Smooth muscle cell (in vitro differentiated cells): ENCODE results near the gene KDM5A. TPM values are rescaled to one million over a fixed set of nuclear protein-coding genes. Genes with fewer than 3 reads are reported as not detected.

Experiments
- DNase-seq: peaks from one replicate; lab custom pipeline; 2025; ENCODE audit not compliant: unreplicated experiment; lab: John Stamatoyannopoulos, UW
- H2AFZ ChIP-seq: fragments of 200-600 bp; sonication (generic); 2 replicates; pipeline ENCODE4 v1.6.0; 2016; ENCODE audit warnings: antibody characterized with exemption, low read depth, mild to moderate bottlenecking
- H3F3A ChIP-seq: fragments of 200-600 bp; sonication (generic); 2 replicates; pipeline ENCODE4 v1.6.0; 2017; ENCODE audit warnings: antibody characterized with exemption, low read depth
- H3K27ac ChIP-seq: fragments of 200-600 bp; sonication (generic); 2 replicates; pipeline ENCODE4 v1.5.1; 2016; ENCODE audit warnings: low read depth, mild to moderate bottlenecking
- H3K27me3 ChIP-seq: fragments of 200-600 bp; sonication (generic); 2 replicates; pipeline ENCODE4 v1.6.1; 2016; ENCODE audit warnings: low read depth, mild to moderate bottlenecking
- H3K36me3 ChIP-seq: fragments of 200-600 bp; sonication (generic); 2 replicates; pipeline ENCODE4 v1.5.1; 2016; ENCODE audit warnings: low read depth
- H3K4me1 ChIP-seq: fragments of 200-600 bp; sonication (generic); 2 replicates; pipeline ENCODE4 v1.5.1; 2016; ENCODE audit warnings: low read depth
- H3K4me2 ChIP-seq: fragments of 200-600 bp; sonication (generic); 2 replicates; pipeline ENCODE4 v1.6.0; 2016; ENCODE audit warnings: mild to moderate bottlenecking
- H3K4me3 ChIP-seq: fragments of 200-600 bp; sonication (generic); 2 replicates; pipeline ENCODE4 v1.5.1; 2016; ENCODE audit warnings: mild to moderate bottlenecking
- H3K79me2 ChIP-seq: fragments of 200-600 bp; sonication (generic); 2 replicates; pipeline ENCODE4 v1.6.0; 2016; ENCODE audit warnings: low read depth, mild to moderate bottlenecking
- H3K9ac ChIP-seq: fragments of 200-600 bp; sonication (generic); 2 replicates; pipeline ENCODE4 v1.6.0; 2016; ENCODE audit warnings: low read depth
- H3K9me3 ChIP-seq: fragments of 200-600 bp; sonication (generic); replicated peaks from 2 replicates; pipeline ENCODE4 v1.5.1; 2016; ENCODE audit warnings: low read depth
- H4K20me1 ChIP-seq: fragments of 200-600 bp; sonication (generic); 2 replicates; pipeline ENCODE4 v1.6.0; 2016; ENCODE audit warnings: low read depth
- WGBS: methylation state at CpG from one replicate; pipeline ENCODE4 v1.1.7; 2016; ENCODE audit warnings: low lambda C conversion rate; 5-methylcytosine and 5-hydroxymethylcytosine counted together
- polyA plus RNA-seq: library from polyadenylated mRNA; unstranded; fragments of >200 nt; fragmentation: Nextera tagmentation; extraction: Ambion mirVana; gene quantifications from 2 replicates; pipeline ENCODE4 v1.2.1, GENCODE V29; 2016
- total RNA-seq: library from RNA; depleted of rRNA; stranded (reverse); fragments of >200 nt; gene quantifications from 2 replicates; pipeline ENCODE4 v1.2.3, GENCODE V29; 2014
- TF ChIP-seq, protein P1 (sequence below): fragments of 200-600 bp; sonication (generic); IDR thresholded peaks from 2 replicates; pipeline ENCODE4 v1.5.1; 2017; ENCODE audit warnings: borderline replicate concordance, mild to moderate bottlenecking, antibody characterized with exemption; ENCODE audit not compliant: insufficient read depth, poor library complexity, severe bottlenecking

KDM5A gene
- total and polyA plus RNA-seq, 2 experiments from 2014 or later: 30.5 to 87.2 TPM

DNA sequence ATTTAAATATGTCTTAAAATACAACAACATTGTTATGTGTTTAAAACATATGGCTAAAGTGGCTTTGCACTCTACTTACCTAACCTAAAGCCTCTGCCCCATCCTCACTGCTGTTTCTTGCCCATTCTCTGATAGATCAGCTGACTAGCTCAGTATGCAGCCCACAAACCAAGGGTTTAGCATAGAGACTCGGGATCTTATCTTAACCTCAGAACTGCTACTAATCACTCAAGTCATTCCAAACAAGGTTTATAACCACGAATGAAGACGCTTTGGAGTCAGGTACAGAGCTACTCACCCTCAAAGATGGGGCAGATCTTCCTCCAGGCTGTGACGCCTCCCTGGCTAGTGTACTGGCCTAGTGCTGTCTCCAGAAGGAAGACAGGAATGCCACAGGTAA lies 145.7 kb downstream of the KDM5A start:
- Histone ChIP-seq H2AFZ (no peak overlapping the region), H3K4me1 (no peaks in the 10 kb centered on the region), H3K27ac (no peak overlapping the region), H4K20me1 (no peaks in the 10 kb centered on the region), H3K79me2 (no peaks in the 10 kb centered on the region), H3K4me3 (no peak overlapping the region), H3K36me3 (no peaks in the 10 kb centered on the region), H3F3A (no peaks in the 10 kb centered on the region), H3K27me3 (no peaks in the 10 kb centered on the region), H3K4me2 (no peak overlapping the region), H3K9me3 (peaks cover 5% of the 10 kb centered on the region), H3K9ac (no peak overlapping the region)
- no peak for DNase-seq
- 59% methylated on average over 4 of the region's 4 CpGs for WGBS
- TF ChIP-seq, protein P1, sequence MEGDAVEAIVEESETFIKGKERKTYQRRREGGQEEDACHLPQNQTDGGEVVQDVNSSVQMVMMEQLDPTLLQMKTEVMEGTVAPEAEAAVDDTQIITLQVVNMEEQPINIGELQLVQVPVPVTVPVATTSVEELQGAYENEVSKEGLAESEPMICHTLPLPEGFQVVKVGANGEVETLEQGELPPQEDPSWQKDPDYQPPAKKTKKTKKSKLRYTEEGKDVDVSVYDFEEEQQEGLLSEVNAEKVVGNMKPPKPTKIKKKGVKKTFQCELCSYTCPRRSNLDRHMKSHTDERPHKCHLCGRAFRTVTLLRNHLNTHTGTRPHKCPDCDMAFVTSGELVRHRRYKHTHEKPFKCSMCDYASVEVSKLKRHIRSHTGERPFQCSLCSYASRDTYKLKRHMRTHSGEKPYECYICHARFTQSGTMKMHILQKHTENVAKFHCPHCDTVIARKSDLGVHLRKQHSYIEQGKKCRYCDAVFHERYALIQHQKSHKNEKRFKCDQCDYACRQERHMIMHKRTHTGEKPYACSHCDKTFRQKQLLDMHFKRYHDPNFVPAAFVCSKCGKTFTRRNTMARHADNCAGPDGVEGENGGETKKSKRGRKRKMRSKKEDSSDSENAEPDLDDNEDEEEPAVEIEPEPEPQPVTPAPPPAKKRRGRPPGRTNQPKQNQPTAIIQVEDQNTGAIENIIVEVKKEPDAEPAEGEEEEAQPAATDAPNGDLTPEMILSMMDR: no peak

DNA sequence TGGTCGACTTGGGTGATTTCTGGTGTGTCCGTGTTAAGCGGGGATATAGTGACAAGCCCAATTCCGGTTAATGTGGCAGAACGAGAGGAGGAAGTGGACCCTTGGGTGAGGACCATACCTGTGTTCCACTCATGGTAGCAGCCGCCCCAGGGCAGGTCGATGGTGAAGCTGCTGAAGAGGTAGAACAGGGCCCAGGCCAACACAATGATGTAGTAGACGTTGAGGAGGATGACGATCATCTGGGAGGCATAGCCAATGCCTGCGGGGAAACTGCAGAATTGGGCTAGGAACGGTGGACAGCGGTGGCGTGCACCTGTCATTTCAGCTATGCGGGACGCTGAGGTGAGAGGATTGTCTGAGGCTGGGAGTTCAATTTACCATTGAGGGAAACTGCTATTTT lies 146.6 kb downstream of the KDM5A start:
- no peak overlapping the region for H3K9ac ChIP-seq
- no peak for DNase-seq
- no peaks in the 10 kb centered on the region for H3K79me2 ChIP-seq
- H2AFZ ChIP-seq: no peak overlapping the region
- TF ChIP-seq, protein P1: no peak
- 95% methylated on average over 15 of the region's 15 CpGs for WGBS
- no peaks in the 10 kb centered on the region for H4K20me1 ChIP-seq
- no peaks in the 10 kb centered on the region for H3K27me3 ChIP-seq
- no peak overlapping the region for H3K4me3 ChIP-seq
- no peaks in the 10 kb centered on the region for H3K4me1 ChIP-seq
- no peak overlapping the region for H3K4me2 ChIP-seq
- H3K27ac ChIP-seq: no peak overlapping the region
- H3F3A ChIP-seq: no peaks in the 10 kb centered on the region
- peaks cover 5% of the 10 kb centered on the region for H3K9me3 ChIP-seq
- H3K36me3 ChIP-seq: no peaks in the 10 kb centered on the region

DNA sequence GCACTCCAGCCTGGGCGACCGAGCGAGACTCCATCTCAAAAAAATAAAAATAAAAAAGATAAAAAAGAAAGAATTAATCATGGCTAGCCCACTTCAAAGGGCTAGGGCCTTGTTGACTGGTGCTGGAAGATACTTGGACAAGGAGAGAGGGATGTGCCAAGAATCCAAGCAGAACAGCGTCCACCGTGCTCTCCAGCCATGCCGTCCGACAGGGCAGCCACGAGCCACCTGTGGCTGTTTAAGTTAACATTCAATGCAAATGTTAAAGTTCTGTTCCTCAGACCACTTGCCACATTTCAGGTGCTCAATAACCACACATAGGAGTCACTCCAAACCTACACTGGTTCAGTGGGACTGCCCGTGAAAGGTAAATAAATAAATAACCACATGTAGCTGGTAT lies 147.9 kb downstream of the KDM5A start:
- Histone ChIP-seq H2AFZ (no peak overlapping the region), H3K9ac (no peak overlapping the region), H3F3A (no peaks in the 10 kb centered on the region), H3K27ac (no peak overlapping the region), H3K4me2 (no peak overlapping the region), H3K36me3 (no peaks in the 10 kb centered on the region), H3K4me3 (no peak overlapping the region), H4K20me1 (no peaks in the 10 kb centered on the region), H3K27me3 (no peaks in the 10 kb centered on the region), H3K9me3 (no peaks in the 10 kb centered on the region), H3K79me2 (no peaks in the 10 kb centered on the region), H3K4me1 (no peaks in the 10 kb centered on the region)
- no peak for DNase-seq
- TF ChIP-seq, protein P1: no peak
- WGBS: 95% methylated on average over 9 of the region's 9 CpGs

DNA sequence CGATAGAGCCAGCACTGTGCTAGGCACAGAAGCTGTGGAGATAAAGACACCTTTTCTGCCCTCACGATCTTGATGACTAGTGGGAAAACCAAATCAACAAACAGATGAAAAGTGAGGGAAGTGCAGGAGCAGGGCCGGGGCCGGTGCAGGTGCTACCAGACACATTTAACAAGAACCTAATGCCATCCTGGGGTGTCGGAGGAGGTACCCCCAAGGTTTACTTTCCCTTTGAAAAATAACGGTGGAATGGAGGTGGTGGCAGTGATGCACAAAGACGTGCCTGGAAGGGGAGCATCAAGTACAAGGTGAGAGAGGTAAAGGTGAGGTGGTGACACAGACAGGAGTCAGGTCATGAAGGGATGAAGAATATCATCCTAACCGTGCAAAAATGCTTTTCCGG lies 148.6 kb downstream of the KDM5A start:
- Histone ChIP-seq H3K4me3 (no peak overlapping the region), H3K79me2 (no peaks in the 10 kb centered on the region), H3K9ac (no peak overlapping the region), H3K9me3 (no peaks in the 10 kb centered on the region), H4K20me1 (no peaks in the 10 kb centered on the region), H2AFZ (no peak overlapping the region), H3K4me2 (no peak overlapping the region), H3K27me3 (no peaks in the 10 kb centered on the region), H3F3A (no peaks in the 10 kb centered on the region), H3K4me1 (no peaks in the 10 kb centered on the region), H3K27ac (no peak overlapping the region), H3K36me3 (no peaks in the 10 kb centered on the region)
- 93% methylated on average over 9 of the region's 9 CpGs for WGBS
- DNase-seq: no peak
- TF ChIP-seq, protein P1: no peak
